HCT116 (cell line): ENCODE measurements around the gene LYPD4. TPM values are rescaled to one million over a fixed set of nuclear protein-coding genes. Genes with fewer than 3 reads are reported as not detected.

Experiments used
- ATAC-seq: fragments of 200-7000 bp; cut with Tn5 transposase; 2 replicates; pipeline ENCODE4 v1.9.1; 2020; ENCODE audit warnings: mild to moderate bottlenecking, moderate library complexity
- BruUV-seq: library from RNA; stranded (reverse); fragments of 400-500 nt; replicated peaks from 2 replicates; lab custom pipeline; 2021; lab: Mats Ljungman, UMichigan
- CTCF ChIA-PET: fragments of 300-600 bp; sonication (Branson Sonifier 250); formaldehyde crosslinking; loops from one replicate; lab custom pipeline; 2021; ENCODE audit warnings: antibody characterized with exemption; lab: Charles Lee
- POLR2A ChIA-PET: fragments of 300-600, 350-600 bp; sonication (Branson Sonifier 250); formaldehyde crosslinking; loops from one replicate; lab custom pipeline; 2021; ENCODE audit warnings: antibody characterized with exemption; lab: Charles Lee
- RAD21 ChIA-PET, 2 experiments: fragments of 300-600 bp; sonication (Branson Sonifier 250); formaldehyde crosslinking; loops; one replicate each; lab custom pipeline; 2023; ENCODE audit warnings: low total read pairs in 2 of 2; ENCODE audit not compliant: uncharacterized antibody in 2 of 2, unreplicated experiment in 2 of 2, low non-redundant PET in 1 of 2; lab: Charles Lee
- DNase-seq: peaks from one replicate; pipeline ENCODE4 v3.0.0-alpha.2; 2010; ENCODE audit warnings: low read depth, low spot score
- H2AFZ ChIP-seq: fragments of 200-600 bp; shearing (Covaris generic), sonication (generic); 2 replicates; pipeline ENCODE4 v1.6.1; 2017; ENCODE audit warnings: low read depth, mixed run types, mixed read lengths, antibody characterized with exemption, low read length; ENCODE audit not compliant: poor library complexity, severe bottlenecking
- H3K27ac ChIP-seq: 2 replicates; pipeline ENCODE4 v1.5.1; 2012; ENCODE audit warnings: low read depth, low read length
- H3K27me3 ChIP-seq: fragments of 200-600 bp; sonication (generic); 2 replicates; pipeline ENCODE4 v1.6.1; 2016; ENCODE audit warnings: mixed run types, low read length, mixed read lengths; ENCODE audit not compliant: insufficient read depth
- H3K36me3 ChIP-seq, 2 experiments: fragments of 200-500 bp in 1 of 2; fragments of 200-600 bp in 1 of 2; sonication (Bioruptor generic) in 1 of 2; sonication (generic) in 1 of 2; 2 replicates each; pipeline versions ENCODE4 v1.5.1 to v1.6.1; 2014 to 2016; ENCODE audit warnings: low read length in 2 of 2, inconsistent platforms in 1 of 2, mixed read lengths in 1 of 2, mixed run types in 1 of 2; ENCODE audit not compliant: insufficient read depth in 2 of 2, control insufficient read depth in 1 of 2
- H3K4me1 ChIP-seq, 2 experiments: fragments of 200-600 bp in 1 of 2; sonication (generic) in 1 of 2; 2 replicates each; pipeline versions ENCODE4 v1.5.1 to v1.6.1; 2012 to 2017; ENCODE audit warnings: low read length in 2 of 2, inconsistent platforms in 1 of 2, mild to moderate bottlenecking in 1 of 2, mixed read lengths in 1 of 2, mixed run types in 1 of 2, moderate library complexity in 1 of 2; ENCODE audit not compliant: insufficient read depth in 2 of 2, control insufficient read depth in 1 of 2
- H3K4me2 ChIP-seq: fragments of 200-600 bp; sonication (generic); 2 replicates; pipeline ENCODE4 v1.6.1; 2017; ENCODE audit warnings: mixed run types, low read length, mixed read lengths
- H3K4me3 ChIP-seq, 2 experiments: fragments of 200-600 bp in 1 of 2; sonication (generic) in 1 of 2; replicated peaks in 1 of 2; 2 replicates each; pipeline ENCODE4 v1.5.1; 2011 to 2016; ENCODE audit warnings: low read length in 2 of 2, control low read depth in 1 of 2, low read depth in 1 of 2, mild to moderate bottlenecking in 1 of 2, mixed read lengths in 1 of 2, mixed run types in 1 of 2
- H3K79me2 ChIP-seq: fragments of 200-600 bp; sonication (generic); 2 replicates; pipeline ENCODE4 v1.6.1; 2017; ENCODE audit warnings: mild to moderate bottlenecking, mixed run types, low read length, moderate library complexity, mixed read lengths; ENCODE audit not compliant: insufficient read depth
- H3K9ac ChIP-seq: fragments of 200-600 bp; sonication (generic); 2 replicates; pipeline ENCODE4 v1.6.1; 2016; ENCODE audit warnings: low read length, mixed read lengths
- H3K9me2 ChIP-seq: fragments of 200-600 bp; sonication (generic), shearing (Covaris generic); 2 replicates; pipeline ENCODE4 v1.6.1; 2017; ENCODE audit warnings: mixed run types, mild to moderate bottlenecking, moderate library complexity; ENCODE audit not compliant: insufficient read depth
- H3K9me3 ChIP-seq, 2 experiments: fragments of 200-500 bp in 1 of 2; fragments of 200-600 bp in 1 of 2; sonication (Bioruptor generic) in 1 of 2; sonication (generic) in 1 of 2; 2 replicates each; pipeline ENCODE4 v1.6.1; 2014 to 2017; ENCODE audit warnings: low read length in 2 of 2, mixed read lengths in 2 of 2, inconsistent platforms in 1 of 2, low read depth in 1 of 2, mild to moderate bottlenecking in 1 of 2, mixed run types in 1 of 2, moderate library complexity in 1 of 2; ENCODE audit not compliant: control insufficient read depth in 1 of 2, insufficient read depth in 1 of 2
- H4K20me1 ChIP-seq: fragments of 200-600 bp; sonication (generic), shearing (Covaris generic); 2 replicates; pipeline ENCODE4 v1.6.1; 2017; ENCODE audit warnings: mixed run types, mild to moderate bottlenecking, moderate library complexity; ENCODE audit not compliant: insufficient read depth
- CBX3 ChIP-seq: IDR thresholded peaks from 2 replicates; pipeline ENCODE4 v1.6.1; 2012; ENCODE audit warnings: low read depth
- CEBPB ChIP-seq: IDR thresholded peaks from 2 replicates; pipeline ENCODE4 v1.6.1; 2012; ENCODE audit warnings: low read depth
- EGR1 ChIP-seq: IDR thresholded peaks from 2 replicates; pipeline ENCODE4 v1.6.1; 2012; ENCODE audit warnings: low read depth
- ELF1 ChIP-seq: IDR thresholded peaks from 2 replicates; pipeline ENCODE4 v1.6.1; 2012; ENCODE audit warnings: low read depth, borderline replicate concordance
- EZH2 ChIP-seq: fragments of 200-600 bp; sonication (generic); IDR thresholded peaks from 2 replicates; pipeline ENCODE4 v1.6.1; 2017; ENCODE audit warnings: antibody characterized with exemption, mixed run types
- EZH2phosphoT487 ChIP-seq: fragments of 200-600 bp; IDR thresholded peaks from 2 replicates; pipeline ENCODE4 v1.6.1; 2018; ENCODE audit warnings: antibody characterized with exemption, borderline replicate concordance
- FOSL1 ChIP-seq: IDR thresholded peaks from 2 replicates; pipeline ENCODE4 v1.6.1; 2012; ENCODE audit warnings: low read depth
- JUND ChIP-seq: IDR thresholded peaks from 2 replicates; pipeline ENCODE4 v1.6.1; 2012
- POLR2A ChIP-seq: IDR thresholded peaks from 2 replicates; pipeline ENCODE4 v1.7.0; 2011; ENCODE audit warnings: borderline replicate concordance; ENCODE audit not compliant: insufficient read depth, insufficient read length; ENCODE audit errors: extremely low read depth
- POLR2AphosphoS5 ChIP-seq: IDR thresholded peaks from 2 replicates; pipeline ENCODE4 v1.6.1; 2011; ENCODE audit warnings: mild to moderate bottlenecking, low read depth, low read length, moderate library complexity
- SIN3A ChIP-seq: IDR thresholded peaks from 2 replicates; pipeline ENCODE4 v1.6.1; 2012; ENCODE audit warnings: low read depth
- SP1 ChIP-seq: IDR thresholded peaks from 2 replicates; pipeline ENCODE4 v1.6.1; 2012; ENCODE audit warnings: low read depth
- SRF ChIP-seq: IDR thresholded peaks from 2 replicates; pipeline ENCODE4 v1.6.1; 2012; ENCODE audit warnings: low read depth
- TCF7L2 ChIP-seq: IDR thresholded peaks from 2 replicates; pipeline ENCODE4 v1.7.0; 2011; ENCODE audit warnings: borderline replicate concordance, inconsistent platforms; ENCODE audit not compliant: insufficient read depth, insufficient read length; ENCODE audit errors: extremely low read depth
- YY1 ChIP-seq: IDR thresholded peaks from 2 replicates; pipeline ENCODE4 v1.6.1; 2011; ENCODE audit warnings: low read length, low read depth, moderate library complexity, mild to moderate bottlenecking; ENCODE audit not compliant: insufficient replicate concordance; ENCODE audit errors: extremely low read depth
- ZFX ChIP-seq: fragments of 450-650 bp; IDR thresholded peaks from 2 replicates; pipeline ENCODE4 v1.6.1; 2017
- ZNF274 ChIP-seq: fragments of 200-500 bp; sonication (Bioruptor generic); IDR thresholded peaks from 2 replicates; pipeline ENCODE4 v1.6.1; 2014; ENCODE audit warnings: mild to moderate bottlenecking, low read depth, low read length, inconsistent platforms
- intact Hi-C: fragments of 100-400 bp; cut with micrococcal nuclease; formaldehyde crosslinking; loops from 2 replicates; pipeline ENCODE4 v1.10.0; 2022
- total RNA-seq: library from RNA; stranded (reverse); gene quantifications from one replicate; pipeline ENCODE4 v1.2.1, GENCODE V29; 2021; ENCODE audit not compliant: unreplicated experiment
- TF ChIP-seq, protein P1 (sequence below), 3 experiments: fragments of 200-600 bp in 1 of 3; sonication (generic) in 1 of 3; IDR thresholded peaks in 2 of 3; conservative IDR thresholded peaks in 1 of 3; 2 replicates each; pipeline ENCODE4 v1.5.1; 2012 to 2017; ENCODE audit warnings: low read depth in 2 of 3, low read length in 2 of 3, antibody characterized with exemption in 1 of 3, borderline replicate concordance in 1 of 3, control low read depth in 1 of 3, mild to moderate bottlenecking in 1 of 3, mixed read lengths in 1 of 3, mixed run types in 1 of 3, moderate library complexity in 1 of 3; ENCODE audit not compliant: insufficient read depth in 1 of 3
- TF ChIP-seq, protein P2 (sequence below): IDR thresholded peaks from 2 replicates; pipeline ENCODE4 v1.6.1; 2012
- TF ChIP-seq, protein P3 (sequence below): IDR thresholded peaks from 2 replicates; pipeline ENCODE4 v1.6.1; 2012

The LYPD4 gene
- total RNA-seq, 1 experiment from 2014 or later: not detected

GRCh38 chr19:41810301-41810700 lies 34.2 kb downstream of the LYPD4 start:
- Histone ChIP-seq H3K27ac (no peak overlapping the region), H3K4me1 (no peaks in the 10 kb centered on the region), H3K4me2 (no peak overlapping the region), H3K27me3 (peaks cover under 1% of the 10 kb centered on the region; the same call in 1 of the 2 replicates), H3K79me2 (no peaks in the 10 kb centered on the region), H3K9me3 (no peaks in the 10 kb centered on the region), H3K9me2 (no peaks in the 10 kb centered on the region), H4K20me1 (no peaks in the 10 kb centered on the region), H2AFZ (no peak overlapping the region), H3K9ac (no peak overlapping the region), H3K36me3 (no peaks in the 10 kb centered on the region), H3K4me3 (no peak overlapping the region)
- ChIA-PET CTCF (interaction anchor here (1.6 to 2.0 kb wide), 2 partner anchors 15 to 17 kb away, joined by 6 to 7 read pairs; no protein-coding TSS in a partner anchor), RAD21 (no interaction called here), POLR2A (no interaction called here)
- intact Hi-C loops: no loop called here
- TF ChIP-seq EGR1 (no peak), EZH2phosphoT487 (no peak), TCF7L2 (no peak), ZNF274 (no peak)
- TF ChIP-seq, protein P1, sequence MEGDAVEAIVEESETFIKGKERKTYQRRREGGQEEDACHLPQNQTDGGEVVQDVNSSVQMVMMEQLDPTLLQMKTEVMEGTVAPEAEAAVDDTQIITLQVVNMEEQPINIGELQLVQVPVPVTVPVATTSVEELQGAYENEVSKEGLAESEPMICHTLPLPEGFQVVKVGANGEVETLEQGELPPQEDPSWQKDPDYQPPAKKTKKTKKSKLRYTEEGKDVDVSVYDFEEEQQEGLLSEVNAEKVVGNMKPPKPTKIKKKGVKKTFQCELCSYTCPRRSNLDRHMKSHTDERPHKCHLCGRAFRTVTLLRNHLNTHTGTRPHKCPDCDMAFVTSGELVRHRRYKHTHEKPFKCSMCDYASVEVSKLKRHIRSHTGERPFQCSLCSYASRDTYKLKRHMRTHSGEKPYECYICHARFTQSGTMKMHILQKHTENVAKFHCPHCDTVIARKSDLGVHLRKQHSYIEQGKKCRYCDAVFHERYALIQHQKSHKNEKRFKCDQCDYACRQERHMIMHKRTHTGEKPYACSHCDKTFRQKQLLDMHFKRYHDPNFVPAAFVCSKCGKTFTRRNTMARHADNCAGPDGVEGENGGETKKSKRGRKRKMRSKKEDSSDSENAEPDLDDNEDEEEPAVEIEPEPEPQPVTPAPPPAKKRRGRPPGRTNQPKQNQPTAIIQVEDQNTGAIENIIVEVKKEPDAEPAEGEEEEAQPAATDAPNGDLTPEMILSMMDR (IDR thresholded peaks at IDR 0.05 in 2 of 3, conservative IDR thresholded peaks at IDR 0.05 in 1 of 3; ENCODE audit: borderline replicate concordance in 1 of 3, insufficient read depth in 1 of 3, low read depth in 2 of 3, low read length in 2 of 3): no peak
- no peak for ATAC-seq
- BruUV-seq: no TSS peak
- DNase-seq: no peak

- BruUV-seq: no TSS peak
- Histone ChIP-seq H3K4me1 (no peaks in the 10 kb centered on the region), H3K27ac (no peak overlapping the region), H4K20me1 (no peaks in the 10 kb centered on the region), H3K4me2 (no peak overlapping the region), H3K9me2 (no peaks in the 10 kb centered on the region), H3K9ac (no peak overlapping the region), H2AFZ (no peak overlapping the region), H3K79me2 (no peaks in the 10 kb centered on the region), H3K27me3 (peaks cover 5% of the 10 kb centered on the region), H3K36me3 (no peaks in the 10 kb centered on the region), H3K4me3 (no peak overlapping the region), H3K9me3 (no peaks in the 10 kb centered on the region)
- ATAC-seq (no peak), DNase-seq (no peak)
- CTCF ChIA-PET: no interaction called here
- TF ChIP-seq ELF1 (no peak), POLR2A (no peak), SRF (no peak), POLR2AphosphoS5 (no peak), ZNF274 (no peak), CBX3 (no peak), SIN3A (no peak), CEBPB (no peak), EGR1 (no peak), FOSL1 (no peak), EZH2 (no peak), SP1 (no peak), TCF7L2 (no peak), ZFX (no peak), JUND (no peak), YY1 (no peak)
- TF ChIP-seq, protein P2, sequence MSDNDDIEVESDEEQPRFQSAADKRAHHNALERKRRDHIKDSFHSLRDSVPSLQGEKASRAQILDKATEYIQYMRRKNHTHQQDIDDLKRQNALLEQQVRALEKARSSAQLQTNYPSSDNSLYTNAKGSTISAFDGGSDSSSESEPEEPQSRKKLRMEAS: no peak
- TF ChIP-seq, protein P3, sequence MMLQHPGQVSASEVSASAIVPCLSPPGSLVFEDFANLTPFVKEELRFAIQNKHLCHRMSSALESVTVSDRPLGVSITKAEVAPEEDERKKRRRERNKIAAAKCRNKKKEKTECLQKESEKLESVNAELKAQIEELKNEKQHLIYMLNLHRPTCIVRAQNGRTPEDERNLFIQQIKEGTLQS: no peak
- intact Hi-C loops: no loop called here
- RAD21 ChIA-PET: no interaction called here
- POLR2A ChIA-PET: no interaction called here
Observed at GRCh38 chr19:41808663-41809566, 35.6 kb downstream of the LYPD4 start.
